HEK293 (cell line): ENCODE results near the gene MTG1.

Experiments used
- CTCF ChIP-seq: fragments of 450-650 bp; formaldehyde crosslinking; IDR thresholded peaks from 2 replicates; pipeline ENCODE4 v1.5.1; 2016; ENCODE audit warnings: missing biosample characterization, missing genetic modification characterization
- GLI4 ChIP-seq: fragments of 450-650 bp; formaldehyde crosslinking; IDR thresholded peaks from 2 replicates; pipeline ENCODE4 v1.5.1; 2016; ENCODE audit warnings: missing biosample characterization, missing genetic modification characterization
- HIC1 ChIP-seq: fragments of 450-650 bp; formaldehyde crosslinking; IDR thresholded peaks from 2 replicates; pipeline ENCODE4 v1.5.1; 2016; ENCODE audit warnings: missing biosample characterization, missing genetic modification characterization
- MYNN ChIP-seq: fragments of 450-650 bp; formaldehyde crosslinking; IDR thresholded peaks from 2 replicates; pipeline ENCODE4 v1.5.1; 2016; ENCODE audit warnings: missing biosample characterization, missing genetic modification characterization, borderline replicate concordance
- PATZ1 ChIP-seq: fragments of 450-650 bp; formaldehyde crosslinking; IDR thresholded peaks from 2 replicates; pipeline ENCODE4 v1.5.1; 2016; ENCODE audit warnings: missing biosample characterization, missing genetic modification characterization
- SP7 ChIP-seq: fragments of 450-650 bp; formaldehyde crosslinking; IDR thresholded peaks from 2 replicates; pipeline ENCODE4 v1.5.1; 2016; ENCODE audit warnings: missing biosample characterization, missing genetic modification characterization
- TCF7L2 ChIP-seq: IDR thresholded peaks from 2 replicates; pipeline ENCODE4 v1.6.1; 2011; ENCODE audit warnings: low read depth, mild to moderate bottlenecking, inconsistent platforms, low read length, moderate library complexity, borderline replicate concordance
- YY1 ChIP-seq: fragments of 450-650 bp; formaldehyde crosslinking; IDR thresholded peaks from 2 replicates; pipeline ENCODE4 v1.5.1; 2018; ENCODE audit warnings: missing biosample characterization, missing genetic modification characterization
- ZBTB21 ChIP-seq: fragments of 450-650 bp; formaldehyde crosslinking; IDR thresholded peaks from 2 replicates; pipeline ENCODE4 v1.5.1; 2017; ENCODE audit warnings: missing biosample characterization, missing genetic modification characterization
- ZNF239 ChIP-seq: fragments of 450-650 bp; formaldehyde crosslinking; IDR thresholded peaks from 2 replicates; pipeline ENCODE4 v1.5.1; 2016; ENCODE audit warnings: missing biosample characterization, missing genetic modification characterization
- ZNF311 ChIP-seq: fragments of 450-650 bp; formaldehyde crosslinking; IDR thresholded peaks from 2 replicates; pipeline ENCODE4 v1.5.1; 2017; ENCODE audit warnings: missing biosample characterization, missing genetic modification characterization, borderline replicate concordance
- ZNF610 ChIP-seq: fragments of 450-650 bp; formaldehyde crosslinking; IDR thresholded peaks from 2 replicates; pipeline ENCODE4 v1.5.1; 2016; ENCODE audit warnings: missing biosample characterization, missing genetic modification characterization, borderline replicate concordance
- ZNF777 ChIP-seq: fragments of 450-650 bp; formaldehyde crosslinking; IDR thresholded peaks from 2 replicates; pipeline ENCODE4 v1.5.1; 2017; ENCODE audit warnings: missing biosample characterization, missing genetic modification characterization, borderline replicate concordance
- ZXDB ChIP-seq: fragments of 450-650 bp; formaldehyde crosslinking; IDR thresholded peaks from 2 replicates; pipeline ENCODE4 v1.5.1; 2016; ENCODE audit warnings: missing biosample characterization, missing genetic modification characterization

GRCh38 chr10:133373174-133374090 lies 20.5 kb upstream of the MTG1 start, which contains the start of gene ECHS1:
- TF ChIP-seq CTCF (tag by site-specific recombination): no peak
- TF ChIP-seq HIC1 (tag by site-specific recombination): no peak
- TF ChIP-seq TCF7L2: no peak
- no peak for TF ChIP-seq ZBTB21
- no peak for TF ChIP-seq ZNF239 (tag by site-specific recombination)
- TF ChIP-seq MYNN: no peak
- peak; percentile 86 for TF ChIP-seq PATZ1
- no peak for TF ChIP-seq GLI4
- no peak for TF ChIP-seq ZNF311 (tag by site-specific recombination)
- 0 out of 2 replicates have a peak, but pooled peaks have one; percentile 45 for TF ChIP-seq ZNF610 (tag by site-specific recombination)
- TF ChIP-seq ZNF777 (tag by site-specific recombination): no peak
- peak; percentile 86 for TF ChIP-seq YY1 (tag by site-specific recombination)
- TF ChIP-seq ZXDB (tag by site-specific recombination): peak; percentile 67
- peak; percentile 55 for TF ChIP-seq SP7
